ENCODE results near the gene DNAJC24.

- TF ChIP-seq CTCF (IDR thresholded peaks at IDR 0.05 in 8 of 11, conservative IDR thresholded peaks at IDR 0.05 in 3 of 11) = no peak
- TF ChIP-seq POLR2A (IDR thresholded peaks at IDR 0.05) = no peak
Observed at GRCh38 chr11:31408201-31408600, 38.5 kb downstream of the DNAJC24 start.
